Measurements from ENCODE around the gene XRCC2.
"Not testable (repeated sequence)": the region's sequence is repeated elsewhere in the genome, so short reads cannot be mapped to it uniquely, and the experiment has no call there.

DNA sequence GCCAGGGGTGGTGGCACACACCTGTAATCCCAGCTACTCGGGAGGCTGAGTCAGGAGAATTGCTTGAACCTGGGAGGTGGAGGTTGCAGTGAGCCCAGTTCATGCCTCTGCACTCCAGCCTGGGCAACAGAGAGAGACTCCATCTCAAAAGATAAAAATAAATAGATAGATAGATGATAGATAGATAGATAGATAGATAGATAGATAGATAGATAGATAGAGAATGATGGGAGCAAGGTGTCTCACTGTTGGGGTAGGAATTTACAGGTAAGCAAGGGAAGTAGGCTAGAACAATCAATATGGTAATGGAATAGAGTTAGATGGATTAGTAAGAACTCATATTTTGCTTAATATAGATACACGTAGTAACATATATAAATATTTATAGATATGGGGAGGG, 16.3 kb upstream of the XRCC2 start:
- TF ChIP-seq, protein P1, sequence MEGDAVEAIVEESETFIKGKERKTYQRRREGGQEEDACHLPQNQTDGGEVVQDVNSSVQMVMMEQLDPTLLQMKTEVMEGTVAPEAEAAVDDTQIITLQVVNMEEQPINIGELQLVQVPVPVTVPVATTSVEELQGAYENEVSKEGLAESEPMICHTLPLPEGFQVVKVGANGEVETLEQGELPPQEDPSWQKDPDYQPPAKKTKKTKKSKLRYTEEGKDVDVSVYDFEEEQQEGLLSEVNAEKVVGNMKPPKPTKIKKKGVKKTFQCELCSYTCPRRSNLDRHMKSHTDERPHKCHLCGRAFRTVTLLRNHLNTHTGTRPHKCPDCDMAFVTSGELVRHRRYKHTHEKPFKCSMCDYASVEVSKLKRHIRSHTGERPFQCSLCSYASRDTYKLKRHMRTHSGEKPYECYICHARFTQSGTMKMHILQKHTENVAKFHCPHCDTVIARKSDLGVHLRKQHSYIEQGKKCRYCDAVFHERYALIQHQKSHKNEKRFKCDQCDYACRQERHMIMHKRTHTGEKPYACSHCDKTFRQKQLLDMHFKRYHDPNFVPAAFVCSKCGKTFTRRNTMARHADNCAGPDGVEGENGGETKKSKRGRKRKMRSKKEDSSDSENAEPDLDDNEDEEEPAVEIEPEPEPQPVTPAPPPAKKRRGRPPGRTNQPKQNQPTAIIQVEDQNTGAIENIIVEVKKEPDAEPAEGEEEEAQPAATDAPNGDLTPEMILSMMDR (conservative IDR thresholded peaks at IDR 0.05), result not testable (repeated sequence)
- TF ChIP-seq ZFX (IDR thresholded peaks at IDR 0.05), result not testable (repeated sequence)
